Fibroblast of the aortic adventitia (primary cell): Measurements from ENCODE around the gene ARHGAP10. TPM values are rescaled to one million over a fixed set of nuclear protein-coding genes. Genes with fewer than 3 reads are reported as not detected.

Experiments
- DNase-seq: peaks from one replicate; pipeline ENCODE4 v3.0.0-alpha.2; 2010; ENCODE audit warnings: low read depth
- H3K4me3 ChIP-seq: 2 replicates; pipeline ENCODE4 v1.5.1; 2011; ENCODE audit warnings: low read depth, mild to moderate bottlenecking, control low read depth, low read length, moderate library complexity
- CTCF ChIP-seq: IDR thresholded peaks from 2 replicates; pipeline ENCODE4 v1.5.1; 2011; ENCODE audit warnings: mild to moderate bottlenecking, low read length, control low read depth, inconsistent platforms; ENCODE audit not compliant: insufficient read depth
- total RNA-seq: library from RNA; depleted of rRNA; stranded (reverse); fragments of >200 nt; gene quantifications from 2 replicates; pipeline ENCODE4 v1.2.3, GENCODE V29; 2012; ENCODE audit warnings: low replicate concordance

Gene ARHGAP10
- total RNA-seq, 1 donor, result 45.0 TPM

- no peak for DNase-seq
- TF ChIP-seq CTCF, result no peak
- no peak overlapping the region for H3K4me3 ChIP-seq
Measured at GRCh38 chr4:147809211-147809610, 77.3 kb downstream of the ARHGAP10 start.

GRCh38 chr4:147811878-147812277 lies 80.0 kb downstream of the ARHGAP10 start:
- no peak overlapping the region for H3K4me3 ChIP-seq
- TF ChIP-seq CTCF, result no peak

GRCh38 chr4:147813109-147813773 lies 81.4 kb downstream of the ARHGAP10 start:
- DNase-seq, result no peak
- H3K4me3 ChIP-seq, result no peak overlapping the region
- TF ChIP-seq CTCF, result no peak

More at GRCh38 chr4:147811878-147812277, 80.0 kb downstream of the ARHGAP10 start:
- DNase-seq, result no peak

- H3K4me3 ChIP-seq, result no peak overlapping the region
- no peak for TF ChIP-seq CTCF
Measured at GRCh38 chr4:147813973-147814372, 82.1 kb downstream of the ARHGAP10 start.

GRCh38 chr4:147814376-147814775 lies 82.5 kb downstream of the ARHGAP10 start:
- DNase-seq, result no peak
- no peak overlapping the region for H3K4me3 ChIP-seq
- TF ChIP-seq CTCF, result no peak

More at GRCh38 chr4:147813973-147814372, 82.1 kb downstream of the ARHGAP10 start:
- DNase-seq, result no peak

GRCh38 chr4:147815741-147816140 lies 83.9 kb downstream of the ARHGAP10 start:
- H3K4me3 ChIP-seq, result no peak overlapping the region
- no peak for TF ChIP-seq CTCF
- no peak for DNase-seq
